Liver (tissue), 3 donors: ENCODE results near the gene MAP3K8.

Source experiments
- FOXA1 ChIP-seq: IDR thresholded peaks from 2 replicates; pipeline ENCODE4 v1.6.1; 2016; ENCODE audit warnings: antibody characterized with exemption
- HNF4A ChIP-seq, 2 donors: conservative IDR thresholded peaks; 2 replicates each; pipeline ENCODE4 v1.6.1; 2016; ENCODE audit warnings: antibody characterized with exemption in 2 of 2, mild to moderate bottlenecking in 2 of 2
- JUND ChIP-seq, 2 donors: IDR thresholded peaks; 2 replicates each; pipeline ENCODE4 v1.6.1; 2016; ENCODE audit warnings: antibody characterized with exemption in 2 of 2
- SP1 ChIP-seq: IDR thresholded peaks from 2 replicates; pipeline ENCODE4 v1.6.1; 2018; ENCODE audit warnings: antibody characterized with exemption, mild to moderate bottlenecking
- TF ChIP-seq, protein P1 (sequence below): fragments of 150-350 bp; IDR thresholded peaks from 2 replicates; pipeline ENCODE4 v1.5.1; 2017; ENCODE audit warnings: improper control_type of control experiment, low read depth, low read length; ENCODE audit not compliant: missing input control
- donor health status: healthy.
- donor health status: healthy.

DNA sequence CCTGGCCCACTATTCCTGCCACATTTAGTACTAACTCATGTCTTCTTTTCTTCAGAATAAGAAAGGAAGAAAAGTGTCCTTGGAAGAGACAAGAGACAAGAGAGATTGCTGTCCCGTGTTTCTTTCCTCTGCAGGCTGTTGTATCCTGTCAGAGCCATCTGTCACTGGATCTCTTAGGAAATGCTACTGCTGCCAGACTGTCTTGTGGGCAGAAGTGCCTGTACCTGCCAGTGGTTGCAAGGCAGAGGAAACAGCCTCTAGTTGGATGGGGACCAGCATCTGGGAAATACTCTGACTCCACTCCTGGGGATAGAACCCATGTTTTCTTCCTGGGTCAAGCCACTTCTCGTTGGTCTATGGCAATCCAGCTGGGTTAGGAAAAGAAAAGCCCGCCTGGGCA is 16.7 kb upstream of the MAP3K8 start:
- TF ChIP-seq, protein P1, sequence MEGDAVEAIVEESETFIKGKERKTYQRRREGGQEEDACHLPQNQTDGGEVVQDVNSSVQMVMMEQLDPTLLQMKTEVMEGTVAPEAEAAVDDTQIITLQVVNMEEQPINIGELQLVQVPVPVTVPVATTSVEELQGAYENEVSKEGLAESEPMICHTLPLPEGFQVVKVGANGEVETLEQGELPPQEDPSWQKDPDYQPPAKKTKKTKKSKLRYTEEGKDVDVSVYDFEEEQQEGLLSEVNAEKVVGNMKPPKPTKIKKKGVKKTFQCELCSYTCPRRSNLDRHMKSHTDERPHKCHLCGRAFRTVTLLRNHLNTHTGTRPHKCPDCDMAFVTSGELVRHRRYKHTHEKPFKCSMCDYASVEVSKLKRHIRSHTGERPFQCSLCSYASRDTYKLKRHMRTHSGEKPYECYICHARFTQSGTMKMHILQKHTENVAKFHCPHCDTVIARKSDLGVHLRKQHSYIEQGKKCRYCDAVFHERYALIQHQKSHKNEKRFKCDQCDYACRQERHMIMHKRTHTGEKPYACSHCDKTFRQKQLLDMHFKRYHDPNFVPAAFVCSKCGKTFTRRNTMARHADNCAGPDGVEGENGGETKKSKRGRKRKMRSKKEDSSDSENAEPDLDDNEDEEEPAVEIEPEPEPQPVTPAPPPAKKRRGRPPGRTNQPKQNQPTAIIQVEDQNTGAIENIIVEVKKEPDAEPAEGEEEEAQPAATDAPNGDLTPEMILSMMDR, result no peak
- TF ChIP-seq SP1, result no peak
- no peak for TF ChIP-seq JUND (IDR thresholded peaks at IDR 0.05)
- no peak for TF ChIP-seq FOXA1
- TF ChIP-seq HNF4A (conservative IDR thresholded peaks at IDR 0.05), result no peak
